T47D (cell line): ENCODE measurements around the gene TMC8.
"Not testable (repeated sequence)": the region's sequence is repeated elsewhere in the genome, so short reads cannot be mapped to it uniquely, and the experiment has no call there.

ENCODE experiments used
- DNase-seq, 2 experiments: peaks; one replicate each; pipeline versions ENCODE4 v3.0.0 to v3.0.0-alpha.2; 2011 to 2012; ENCODE audit warnings: low read depth in 1 of 2, low spot score in 1 of 2
- JUND ChIP-seq: IDR thresholded peaks from 2 replicates; pipeline ENCODE4 v1.6.1; 2012; ENCODE audit warnings: low read depth
- in situ Hi-C: cut with HindIII; loops from 2 replicates; pipeline ENCODE4 v1.10.0; 2016; ENCODE audit warnings: low sequenced_read_pairs, low pct_unique_long_range_greater_than_20kb

The TMC8 gene

GRCh38 chr17:78130437-78131101 is at the start of gene TMC8:
TMC8 (plus strand) TSS chr17:78130771; CDS start chr17:78131589, 818 bp downstream.
- no peak for TF ChIP-seq JUND
- DNase-seq: no peak
- in situ Hi-C loops: no loop called here

DNA sequence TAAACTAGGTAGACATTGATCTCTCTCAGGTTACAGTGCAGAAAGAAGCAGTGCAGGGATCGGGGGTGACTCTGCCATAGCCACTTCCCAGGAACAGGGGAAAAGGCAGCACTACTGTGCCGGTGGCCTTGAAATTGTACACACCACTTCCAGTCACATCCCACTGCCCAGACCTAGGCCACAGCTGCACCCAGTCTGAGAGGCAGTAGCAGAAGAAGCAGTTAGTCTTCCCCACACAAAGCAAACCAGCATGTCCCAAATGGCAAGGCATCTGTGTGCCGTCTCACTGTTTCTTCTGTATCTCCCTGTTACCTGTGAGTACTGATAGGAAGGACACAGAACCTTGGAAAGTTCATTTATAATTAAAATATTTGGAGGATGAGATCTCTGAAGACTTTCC is 49.0 kb upstream of the TMC8 start:
- DNase-seq: no peak
- TF ChIP-seq JUND: no peak
- in situ Hi-C loops: no loop called here

DNA sequence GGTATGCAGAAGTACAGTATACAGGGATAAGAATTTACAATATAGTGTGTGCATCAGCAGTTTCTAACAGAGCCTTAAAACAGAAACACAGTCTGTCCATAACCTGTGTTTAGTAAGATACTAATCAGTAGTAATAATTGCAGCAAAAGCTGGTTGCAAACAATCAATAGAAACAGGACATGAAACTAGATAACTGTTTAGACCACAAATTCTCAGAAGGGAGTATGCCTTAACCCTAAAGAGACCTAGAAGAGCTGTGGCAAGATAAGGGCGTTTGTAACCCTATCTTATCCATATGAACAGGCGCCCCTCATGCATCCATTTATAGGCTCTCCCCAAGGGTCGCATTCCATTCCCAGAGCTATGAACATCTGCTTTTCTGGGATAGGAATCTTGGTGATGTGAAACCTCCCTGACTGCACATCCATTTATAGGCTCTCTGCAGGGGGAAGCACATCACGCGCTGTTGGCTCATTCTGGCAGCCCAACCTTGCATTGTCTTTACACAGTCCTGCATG is 48.2 kb upstream of the TMC8 start:
- in situ Hi-C loops, DNase-seq: not testable (repeated sequence)

DNA sequence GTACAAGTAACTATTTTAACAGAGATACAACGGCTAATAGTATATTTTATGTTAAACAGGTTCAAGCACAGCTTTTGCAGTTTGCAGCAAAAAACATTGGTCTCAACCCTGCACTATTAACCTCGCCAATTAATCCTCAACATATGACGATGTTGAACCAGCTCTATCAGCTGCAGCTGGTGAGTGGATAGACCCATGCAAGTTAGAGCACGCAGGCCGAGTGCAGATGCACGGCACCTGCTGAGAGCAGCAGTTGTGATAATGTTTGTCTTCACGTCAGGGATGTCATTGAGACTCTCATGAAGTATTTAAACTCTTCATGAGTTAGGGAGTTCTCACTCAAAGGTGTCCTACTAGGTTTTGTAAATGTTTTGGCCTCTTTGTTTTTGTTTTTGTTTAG is 47.6 kb upstream of the TMC8 start:
- no peak for TF ChIP-seq JUND
- in situ Hi-C loops: no loop called here
- no peak for DNase-seq

- in situ Hi-C loops: no loop called here
- no peak for TF ChIP-seq JUND
- DNase-seq: no peak
Observed at GRCh38 chr17:78086740-78087139, 43.8 kb upstream of the TMC8 start.

DNA sequence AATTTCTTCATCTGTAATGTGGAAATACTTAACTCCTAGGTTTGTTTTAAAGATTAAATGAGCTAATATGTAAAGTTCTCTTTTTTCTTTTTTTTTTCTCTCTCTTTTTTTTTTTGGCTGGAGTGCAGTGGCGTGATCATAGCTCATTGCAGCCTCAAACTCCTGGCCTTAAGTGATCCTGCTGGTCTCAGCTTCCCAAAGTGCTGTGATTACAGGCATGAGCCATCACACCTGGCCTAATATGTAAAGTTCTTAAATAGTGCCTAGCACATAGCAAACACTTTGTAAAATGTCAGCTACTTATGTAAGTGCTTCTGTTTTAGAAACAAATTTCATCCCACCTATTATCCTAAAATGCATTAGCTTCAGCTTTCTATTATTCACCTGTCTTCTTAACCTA is 42.0 kb upstream of the TMC8 start:
- in situ Hi-C loops: no loop called here
- DNase-seq: no peak
- no peak for TF ChIP-seq JUND

- in situ Hi-C loops: no loop called here
Observed at GRCh38 chr17:78089576-78090281, 40.8 kb upstream of the TMC8 start.

GRCh38 chr17:78092794-78093324 is 37.7 kb upstream of the TMC8 start:
- DNase-seq: no peak
- no peak for TF ChIP-seq JUND
- in situ Hi-C loops: no loop called here

More at GRCh38 chr17:78089576-78090281, 40.8 kb upstream of the TMC8 start:
- TF ChIP-seq JUND: no peak
- no peak for DNase-seq

GRCh38 chr17:78095035-78095434 is 35.5 kb upstream of the TMC8 start:
- in situ Hi-C loops: no loop called here
- TF ChIP-seq JUND: no peak
- DNase-seq: no peak

- TF ChIP-seq JUND: no peak
- in situ Hi-C loops: no loop called here
- DNase-seq: no peak
Observed at GRCh38 chr17:78096093-78096492, 34.5 kb upstream of the TMC8 start.

- DNase-seq: no peak
- in situ Hi-C loops: no loop called here
- TF ChIP-seq JUND: no peak
Observed at GRCh38 chr17:78101112-78101511, 29.5 kb upstream of the TMC8 start.

- in situ Hi-C loops: no loop called here
- no peak for TF ChIP-seq JUND
- no peak for DNase-seq
Observed at GRCh38 chr17:78101542-78101941, 29.0 kb upstream of the TMC8 start.

- no peak for DNase-seq
- in situ Hi-C loops: no loop called here
- TF ChIP-seq JUND: no peak
Observed at GRCh38 chr17:78103311-78103710, 27.3 kb upstream of the TMC8 start.

GRCh38 chr17:78104540-78104941 is 26.0 kb upstream of the TMC8 start:
- no peak for DNase-seq
- in situ Hi-C loops: no loop called here
- TF ChIP-seq JUND: no peak
